Measurements from ENCODE around the gene OCEL1. TPM values are rescaled to one million over a fixed set of nuclear protein-coding genes. Genes with fewer than 3 reads are reported as not detected.

Gene OCEL1
- total and polyA plus RNA-seq, 2 of the 13 experiments (the other 11 are each of a cell fraction or from before 2014, with no cell fraction given): 10.6 to 17.2 TPM

- TF ChIP-seq ZBTB25 (CRISPR knock-in tag; IDR thresholded peaks at IDR 0.05) (no peak), AHDC1 (CRISPR knock-in tag; IDR thresholded peaks at IDR 0.05; ENCODE audit: borderline replicate concordance) (no peak), HDAC6 (IDR thresholded peaks at IDR 0.05; ENCODE audit: low read depth, low read length) (no peak), CEBPZ (IDR thresholded peaks at IDR 0.05; ENCODE audit: low read length) (no peak), SNRNP70 (IDR thresholded peaks at IDR 0.05; ENCODE audit: low read depth, low read length) (no peak), KDM4B (CRISPR knock-in tag; IDR thresholded peaks at IDR 0.05) (no peak), ZNF207 (IDR thresholded peaks at IDR 0.05; ENCODE audit: borderline replicate concordance) (no peak)
- TF ChIP-seq, protein P1, sequence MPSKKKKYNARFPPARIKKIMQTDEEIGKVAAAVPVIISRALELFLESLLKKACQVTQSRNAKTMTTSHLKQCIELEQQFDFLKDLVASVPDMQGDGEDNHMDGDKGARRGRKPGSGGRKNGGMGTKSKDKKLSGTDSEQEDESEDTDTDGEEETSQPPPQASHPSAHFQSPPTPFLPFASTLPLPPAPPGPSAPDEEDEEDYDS (CRISPR knock-in tag; IDR thresholded peaks at IDR 0.05): no peak
Measured at GRCh38 chr19:17184371-17184841, 41.6 kb upstream of the OCEL1 start (continued).

Measured in HepG2 (cell line).